ENCODE data around the gene VAV3.

- no peak for TF ChIP-seq CTCF (IDR thresholded peaks at IDR 0.05)
- TF ChIP-seq POLR2A (IDR thresholded peaks at IDR 0.05), result no peak
- no peak for TF ChIP-seq EP300 (IDR thresholded peaks at IDR 0.05)
Measured at GRCh38 chr1:107830075-107830474, 134.9 kb downstream of the VAV3 start.
